COLO668 (cell line): Measurements from ENCODE around the gene CPS1.

Experiments
- DNase-seq: peaks from one replicate; lab custom pipeline; 2025; ENCODE audit not compliant: unreplicated experiment; lab: John Stamatoyannopoulos, UW

The CPS1 gene

GRCh38 chr2:210556329-210556980 lies at the start of gene CPS1:
Gene CPS1 (plus strand): TSS chr2:210556599. CDS start chr2:210556734, 135 bp downstream.
- DNase-seq, result no peak

GRCh38 chr2:210515911-210516310 lies 40.5 kb upstream of the CPS1 start:
- DNase-seq, result no peak

- DNase-seq, result no peak
These were observed 39.1 kb upstream of the CPS1 start for GRCh38 chr2:210517264-210517663.

- no peak for DNase-seq
These were observed 36.8 kb upstream of the CPS1 start for GRCh38 chr2:210519594-210519993.

- DNase-seq, result no peak
These were observed 34.0 kb upstream of the CPS1 start for GRCh38 chr2:210522399-210522798.

- no peak for DNase-seq
These were observed 32.6 kb upstream of the CPS1 start for GRCh38 chr2:210523650-210524289.

- no peak for DNase-seq
These were observed 31.9 kb upstream of the CPS1 start for GRCh38 chr2:210524533-210524932.

GRCh38 chr2:210527286-210527685 lies 29.1 kb upstream of the CPS1 start:
- DNase-seq, result no peak

- no peak for DNase-seq
These were observed 27.7 kb upstream of the CPS1 start for GRCh38 chr2:210528716-210529115.

- no peak for DNase-seq
These were observed 25.3 kb upstream of the CPS1 start for GRCh38 chr2:210531050-210531449.

GRCh38 chr2:210531482-210531881 lies 24.9 kb upstream of the CPS1 start:
- DNase-seq, result no peak

GRCh38 chr2:210533389-210533788 lies 23.0 kb upstream of the CPS1 start:
- no peak for DNase-seq

GRCh38 chr2:210534879-210535278 lies 21.5 kb upstream of the CPS1 start:
- no peak for DNase-seq

GRCh38 chr2:210536973-210537650 lies 19.3 kb upstream of the CPS1 start:
- DNase-seq, result no peak

GRCh38 chr2:210539035-210539434 lies 17.4 kb upstream of the CPS1 start:
- no peak for DNase-seq

- DNase-seq, result no peak
These were observed 16.6 kb upstream of the CPS1 start for GRCh38 chr2:210539578-210540416.

- no peak for DNase-seq
These were observed 15.9 kb upstream of the CPS1 start for GRCh38 chr2:210540471-210540870.

- DNase-seq, result no peak
These were observed 15.5 kb upstream of the CPS1 start for GRCh38 chr2:210540900-210541289.

GRCh38 chr2:210541290-210541902 lies 15.0 kb upstream of the CPS1 start:
- no peak for DNase-seq

GRCh38 chr2:210544007-210544590 lies 12.3 kb upstream of the CPS1 start:
- DNase-seq, result no peak

- DNase-seq, result no peak
These were observed 11.6 kb upstream of the CPS1 start for GRCh38 chr2:210544831-210545230.
